ENCODE data around the gene POLK. TPM values are rescaled to one million over a fixed set of nuclear protein-coding genes. Genes with fewer than 3 reads are reported as not detected.

Gene POLK
- total and polyA plus RNA-seq, 11 donors: 5.2 to 28.8 (median 19.9) TPM

- intact Hi-C loops (cut with DNase I): no loop called here
- Histone ChIP-seq H3K36me3 (peaks cover 0 to 22% (median 9%) of the 10 kb centered on the region in 9 donors), H3K27me3 (no peaks in the 10 kb centered on the region), H3K4me1 (peaks cover 0 to 10% (median 2%) of the 10 kb centered on the region in 12 donors), H3K4me3 (no peak overlapping the region), H3K9me3 (no peaks in the 10 kb centered on the region), H3K27ac (no peak overlapping the region)
- no peak for TF ChIP-seq POLR2A (IDR thresholded peaks at IDR 0.05)
- no peak for TF ChIP-seq CTCF (IDR thresholded peaks at IDR 0.05)
- peak in 2 of 4 donors; percentile 48 to 50 for ATAC-seq
- DNase-seq: no peak
- 59 to 67% (median 63%) methylated on average over 3 of the region's 3 CpGs for WGBS, 4 donors
These were observed 36.1 kb downstream of the POLK start for GRCh38 chr5:75547812-75548211.

GRCh38 chr5:75550597-75550996, 38.9 kb downstream of the POLK start:
- peaks cover 0 to 10% (median 0%) of the 10 kb centered on the region in 12 donors for H3K4me1 ChIP-seq
- H3K27ac ChIP-seq: no peak overlapping the region
- peaks cover 0 to 50% (median 22%) of the 10 kb centered on the region in 9 donors for H3K36me3 ChIP-seq
- DNase-seq (no peak), ATAC-seq (no peak)
- 94 to 98% (median 97%) methylated on average over 1 of the region's 1 CpG for WGBS, 4 donors
- no peak overlapping the region for H3K4me3 ChIP-seq
- H3K27me3 ChIP-seq: no peaks in the 10 kb centered on the region
- no peaks in the 10 kb centered on the region for H3K9me3 ChIP-seq
- TF ChIP-seq CTCF (IDR thresholded peaks at IDR 0.05) (no peak), POLR2A (IDR thresholded peaks at IDR 0.05) (no peak)
- intact Hi-C loops (cut with DNase I): no loop called here

- intact Hi-C loops (cut with DNase I): no loop called here
- 95 to 98% (median 96%) methylated on average over 3 of the region's 3 CpGs for WGBS, 4 donors
- peaks cover 0 to 54% (median 22%) of the 10 kb centered on the region in 9 donors for H3K36me3 ChIP-seq
These were observed 39.8 kb downstream of the POLK start for GRCh38 chr5:75551471-75551870.

GRCh38 chr5:75552764-75553163, 41.1 kb downstream of the POLK start:
- Histone ChIP-seq H3K27me3 (no peaks in the 10 kb centered on the region), H3K9me3 (peaks cover 0 to 11% (median 0%) of the 10 kb centered on the region in 12 donors), H3K4me1 (peaks cover 0 to 6% (median 0%) of the 10 kb centered on the region in 12 donors), H3K27ac (no peak overlapping the region), H3K36me3 (peaks cover 0 to 55% (median 22%) of the 10 kb centered on the region in 9 donors), H3K4me3 (no peak overlapping the region)
- intact Hi-C loops (cut with DNase I): no loop called here
- ATAC-seq (no peak), DNase-seq (no peak)
- TF ChIP-seq CTCF (IDR thresholded peaks at IDR 0.05) (no peak), POLR2A (IDR thresholded peaks at IDR 0.05) (no peak)
- WGBS, 4 donors: 94 to 97% (median 96%) methylated on average over 2 of the region's 2 CpGs

More at GRCh38 chr5:75551471-75551870, 39.8 kb downstream of the POLK start:
- H3K27me3 ChIP-seq: no peaks in the 10 kb centered on the region
- H3K4me3 ChIP-seq: no peak overlapping the region
- DNase-seq (no peak), ATAC-seq (no peak)
- TF ChIP-seq POLR2A (IDR thresholded peaks at IDR 0.05): no peak
- no peak for TF ChIP-seq CTCF (IDR thresholded peaks at IDR 0.05)
- peaks cover 0 to 10% (median 0%) of the 10 kb centered on the region in 12 donors for H3K4me1 ChIP-seq
- H3K27ac ChIP-seq: no peak overlapping the region
- no peaks in the 10 kb centered on the region for H3K9me3 ChIP-seq

Data from heart left ventricle (tissue), 16 donors.